ENCODE measurements around the gene COMMD2.

Gene COMMD2

DNA sequence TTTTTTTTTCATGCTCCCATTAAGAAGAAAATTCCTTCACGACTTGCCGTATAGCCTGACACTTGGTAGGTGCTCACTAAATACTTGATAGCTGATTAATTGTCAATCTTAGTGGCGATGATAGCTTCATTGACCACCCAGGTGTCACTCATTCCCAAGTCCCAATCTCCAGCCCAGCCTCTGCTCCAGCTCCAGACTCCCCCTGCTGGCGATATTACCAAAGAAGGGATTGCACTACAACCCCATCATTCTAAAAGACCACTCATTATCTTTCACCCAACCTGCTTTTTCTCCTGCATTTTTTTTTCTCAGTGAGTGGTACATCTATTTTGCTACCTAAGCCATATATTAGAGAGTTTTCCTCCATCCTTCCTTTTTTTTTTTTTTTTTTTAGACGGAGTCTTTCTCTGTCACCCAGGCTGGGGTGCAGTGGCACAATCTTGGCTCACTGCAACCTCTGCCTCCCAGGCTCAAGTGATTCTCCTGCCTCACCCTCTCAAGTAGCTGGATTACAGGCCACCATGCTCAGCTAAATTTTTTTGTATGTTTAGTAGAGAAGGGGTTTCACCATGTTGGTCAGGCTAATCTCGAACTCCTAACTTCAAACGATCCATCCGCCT, 19.5 kb upstream of the COMMD2 start:
- H3K4me3 Mint-ChIP-seq: no peak overlapping the region
- DNase-seq: peak; percentile 71
- no peaks in the 10 kb centered on the region for H3K36me3 Mint-ChIP-seq (ENCODE audit: low read depth)
- TF ChIP-seq, protein P1, sequence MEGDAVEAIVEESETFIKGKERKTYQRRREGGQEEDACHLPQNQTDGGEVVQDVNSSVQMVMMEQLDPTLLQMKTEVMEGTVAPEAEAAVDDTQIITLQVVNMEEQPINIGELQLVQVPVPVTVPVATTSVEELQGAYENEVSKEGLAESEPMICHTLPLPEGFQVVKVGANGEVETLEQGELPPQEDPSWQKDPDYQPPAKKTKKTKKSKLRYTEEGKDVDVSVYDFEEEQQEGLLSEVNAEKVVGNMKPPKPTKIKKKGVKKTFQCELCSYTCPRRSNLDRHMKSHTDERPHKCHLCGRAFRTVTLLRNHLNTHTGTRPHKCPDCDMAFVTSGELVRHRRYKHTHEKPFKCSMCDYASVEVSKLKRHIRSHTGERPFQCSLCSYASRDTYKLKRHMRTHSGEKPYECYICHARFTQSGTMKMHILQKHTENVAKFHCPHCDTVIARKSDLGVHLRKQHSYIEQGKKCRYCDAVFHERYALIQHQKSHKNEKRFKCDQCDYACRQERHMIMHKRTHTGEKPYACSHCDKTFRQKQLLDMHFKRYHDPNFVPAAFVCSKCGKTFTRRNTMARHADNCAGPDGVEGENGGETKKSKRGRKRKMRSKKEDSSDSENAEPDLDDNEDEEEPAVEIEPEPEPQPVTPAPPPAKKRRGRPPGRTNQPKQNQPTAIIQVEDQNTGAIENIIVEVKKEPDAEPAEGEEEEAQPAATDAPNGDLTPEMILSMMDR (IDR thresholded peaks at IDR 0.05): peak; percentile 76
- H3K27ac Mint-ChIP-seq: no peak overlapping the region
- H3K4me1 Mint-ChIP-seq: peaks cover 7% of the 10 kb centered on the region
- no peaks in the 10 kb centered on the region for H3K9me3 Mint-ChIP-seq
- peaks cover 10% of the 10 kb centered on the region for H3K27me3 Mint-ChIP-seq (ENCODE audit: low read depth, poor library complexity)

DNA sequence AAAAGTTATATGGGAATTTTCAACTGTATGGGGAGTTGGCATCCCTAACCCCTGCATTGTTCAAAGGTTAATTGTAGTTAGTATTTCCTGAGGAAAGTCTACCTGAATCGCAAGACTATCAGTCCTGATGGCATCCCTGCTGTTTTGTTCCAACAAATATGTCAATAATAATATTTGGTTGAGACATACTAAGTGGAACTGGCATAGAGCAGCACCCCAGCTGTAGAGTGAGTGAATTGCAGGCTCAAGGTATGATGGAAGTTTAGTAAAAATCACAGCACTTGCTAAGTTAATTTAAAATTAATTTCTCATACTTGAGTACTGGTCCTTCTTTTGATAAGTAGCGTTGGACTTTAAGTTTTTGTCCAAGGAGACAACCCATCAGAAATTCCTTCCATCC, 18.0 kb upstream of the COMMD2 start:
- H3K27me3 Mint-ChIP-seq (ENCODE audit: low read depth, poor library complexity): peaks cover 10% of the 10 kb centered on the region
- H3K4me3 Mint-ChIP-seq: no peak overlapping the region
- H3K36me3 Mint-ChIP-seq (ENCODE audit: low read depth): no peaks in the 10 kb centered on the region
- no peak overlapping the region for H3K27ac Mint-ChIP-seq
- H3K4me1 Mint-ChIP-seq: peaks cover 7% of the 10 kb centered on the region
- no peak for DNase-seq
- TF ChIP-seq, protein P1 (IDR thresholded peaks at IDR 0.05): no peak
- no peaks in the 10 kb centered on the region for H3K9me3 Mint-ChIP-seq

DNA sequence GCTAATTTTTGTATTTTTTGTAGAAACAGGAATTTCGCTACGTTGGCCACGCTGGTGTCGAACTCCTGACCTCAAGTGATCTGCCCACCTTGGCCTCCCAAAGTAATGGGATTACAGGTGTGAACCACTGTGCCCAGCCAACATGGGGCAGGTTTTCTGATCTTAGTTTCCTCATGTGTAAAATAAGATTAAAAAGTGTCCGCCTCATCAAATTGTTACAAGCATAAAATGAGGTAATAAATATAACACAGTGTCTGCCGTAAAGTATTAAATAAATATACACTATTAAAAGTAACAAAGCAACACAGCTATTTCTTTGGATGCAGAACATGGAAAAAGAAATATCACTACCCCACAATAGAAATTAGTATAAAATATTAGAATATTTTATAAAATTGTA, 16.4 kb upstream of the COMMD2 start:
- Mint-ChIP-seq H3K27me3 (ENCODE audit: low read depth, poor library complexity) (peaks cover 10% of the 10 kb centered on the region), H3K36me3 (ENCODE audit: low read depth) (no peaks in the 10 kb centered on the region), H3K4me1 (peaks cover 7% of the 10 kb centered on the region), H3K9me3 (no peaks in the 10 kb centered on the region), H3K4me3 (no peak overlapping the region), H3K27ac (no peak overlapping the region)
- DNase-seq: no peak
- TF ChIP-seq, protein P1 (IDR thresholded peaks at IDR 0.05): no peak

DNA sequence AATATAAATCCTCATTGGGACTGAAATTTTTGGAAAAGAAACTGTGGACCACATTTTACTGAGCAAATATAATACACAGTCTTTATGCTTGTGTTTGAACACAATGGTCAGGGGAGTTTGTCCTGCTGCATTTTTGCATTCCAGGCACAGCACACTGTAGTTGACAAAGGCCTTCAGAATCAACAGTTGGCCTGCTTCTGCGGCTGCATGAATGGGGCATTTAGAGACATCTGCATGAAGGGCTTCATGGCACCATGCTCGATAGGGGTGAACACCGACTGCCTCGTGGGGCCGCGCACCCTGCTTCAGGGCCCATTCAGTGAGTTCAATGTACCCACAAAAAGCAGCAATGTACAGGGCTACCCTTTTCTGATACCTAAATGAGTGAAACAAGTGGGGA, 15.4 kb upstream of the COMMD2 start:
- Mint-ChIP-seq H3K4me3 (no peak overlapping the region), H3K9me3 (no peaks in the 10 kb centered on the region), H3K36me3 (ENCODE audit: low read depth) (no peaks in the 10 kb centered on the region), H3K4me1 (peaks cover 7% of the 10 kb centered on the region), H3K27me3 (ENCODE audit: low read depth, poor library complexity) (peaks cover 10% of the 10 kb centered on the region), H3K27ac (no peak overlapping the region)
- TF ChIP-seq, protein P1 (IDR thresholded peaks at IDR 0.05): no peak
- no peak for DNase-seq

DNA sequence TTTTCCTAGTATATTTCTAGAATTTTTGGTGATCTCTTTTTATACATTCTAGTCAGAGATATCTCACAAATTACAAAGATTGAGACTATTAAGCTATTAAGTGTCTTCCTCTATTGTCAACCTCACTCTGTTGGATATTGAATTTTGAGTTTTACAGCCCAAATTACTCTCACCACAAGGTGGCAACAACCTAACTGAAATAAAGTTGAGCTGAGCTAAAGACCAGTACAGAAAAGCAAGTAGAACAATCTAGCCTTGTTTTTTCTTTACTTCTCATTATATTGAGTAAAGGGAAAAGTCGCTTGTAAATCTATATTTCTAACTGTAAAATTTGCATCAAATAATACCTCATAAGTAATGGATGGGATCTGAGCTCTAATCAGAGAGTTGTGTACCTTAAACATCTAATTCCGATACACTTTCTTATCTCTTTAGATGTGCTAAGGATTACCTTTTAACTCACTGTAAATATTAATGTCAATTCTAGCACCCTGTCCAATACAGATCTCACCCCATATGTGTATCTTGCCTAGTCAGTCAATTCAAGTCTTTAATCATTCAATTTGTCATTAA, 13.6 kb upstream of the COMMD2 start:
- DNase-seq: no peak
- H3K9me3 Mint-ChIP-seq: no peaks in the 10 kb centered on the region
- no peak overlapping the region for H3K27ac Mint-ChIP-seq
- no peak overlapping the region for H3K4me3 Mint-ChIP-seq
- H3K27me3 Mint-ChIP-seq (ENCODE audit: low read depth, poor library complexity): peaks cover 6% of the 10 kb centered on the region
- TF ChIP-seq, protein P1 (IDR thresholded peaks at IDR 0.05): peak; percentile 49
- no peaks in the 10 kb centered on the region for H3K36me3 Mint-ChIP-seq (ENCODE audit: low read depth)
- H3K4me1 Mint-ChIP-seq: no peaks in the 10 kb centered on the region

DNA sequence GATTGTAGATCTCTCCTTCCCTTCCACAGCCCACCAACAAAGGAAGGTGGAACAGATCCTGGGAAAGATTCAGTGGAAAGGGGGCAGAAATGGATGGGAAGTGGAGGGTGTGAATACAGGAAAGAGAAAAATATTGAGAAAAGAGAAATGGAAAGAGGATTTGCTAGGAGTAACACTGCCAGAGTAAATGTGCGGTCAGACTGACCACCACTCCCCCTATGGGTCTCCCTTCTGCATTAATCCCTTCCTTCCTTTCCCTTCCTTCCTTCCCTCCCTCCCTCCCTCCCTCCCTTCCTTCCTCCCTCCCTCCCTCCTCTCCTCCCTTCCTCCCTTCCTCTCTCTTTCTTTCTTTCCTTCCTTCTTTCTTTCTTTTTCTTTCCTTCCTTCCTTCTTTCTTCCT, 12.0 kb upstream of the COMMD2 start:
- no peaks in the 10 kb centered on the region for H3K9me3 Mint-ChIP-seq
- TF ChIP-seq, protein P1 (IDR thresholded peaks at IDR 0.05): no peak
- no peaks in the 10 kb centered on the region for H3K36me3 Mint-ChIP-seq (ENCODE audit: low read depth)
- DNase-seq: no peak
- no peaks in the 10 kb centered on the region for H3K4me1 Mint-ChIP-seq
- H3K4me3 Mint-ChIP-seq: no peak overlapping the region
- peaks cover 11% of the 10 kb centered on the region for H3K27me3 Mint-ChIP-seq (ENCODE audit: low read depth, poor library complexity)
- no peak overlapping the region for H3K27ac Mint-ChIP-seq

All from nephron progenitor cell (in vitro differentiated cells).